OCI-LY7 (cell line): Measurements from ENCODE around the gene RRBP1. TPM values are rescaled to one million over a fixed set of nuclear protein-coding genes. Genes with fewer than 3 reads are reported as not detected.

Experiments
- BruUV-seq: library from RNA; stranded (reverse); fragments of 400-500 nt; replicated peaks from 2 replicates; lab custom pipeline; 2021; lab: Mats Ljungman, UMichigan
- CTCF ChIA-PET: fragments of 300-600 bp; sonication (Branson Sonifier 250); formaldehyde crosslinking; loops from one replicate; lab custom pipeline; 2022; ENCODE audit warnings: antibody characterized with exemption; ENCODE audit not compliant: unreplicated experiment; lab: Charles Lee
- POLR2A ChIA-PET: fragments of 300-600 bp; sonication (Branson Sonifier 250); formaldehyde crosslinking; loops from one replicate; lab custom pipeline; 2022; ENCODE audit warnings: antibody characterized with exemption; lab: Charles Lee
- DNase-seq: peaks from one replicate; pipeline ENCODE4 v3.0.0-alpha.2; 2015; ENCODE audit warnings: low spot score
- H2AFZ ChIP-seq: fragments of 200-600 bp; sonication (generic), shearing (Covaris generic); 2 replicates; pipeline ENCODE4 v1.6.1; 2014; ENCODE audit warnings: mild to moderate bottlenecking, antibody characterized with exemption, low read length, moderate library complexity
- H3K27ac ChIP-seq: fragments of 200-600 bp; sonication (generic); 2 replicates; pipeline ENCODE4 v1.5.1; 2014; ENCODE audit warnings: mixed run types, low read depth, mild to moderate bottlenecking, moderate library complexity, low read length, inconsistent platforms; ENCODE audit not compliant: poor library complexity, severe bottlenecking
- H3K36me3 ChIP-seq: fragments of 200-600 bp; sonication (generic); 2 replicates; pipeline ENCODE4 v1.6.1; 2014; ENCODE audit warnings: mild to moderate bottlenecking, antibody characterized with exemption, low read length, moderate library complexity, mixed read lengths; ENCODE audit not compliant: insufficient read depth
- H3K4me1 ChIP-seq: fragments of 200-600 bp; sonication (generic); 2 replicates; pipeline ENCODE4 v1.5.1; 2014; ENCODE audit warnings: mild to moderate bottlenecking, low read length; ENCODE audit not compliant: insufficient read depth, poor library complexity, severe bottlenecking
- H3K4me2 ChIP-seq: fragments of 200-600 bp; sonication (generic); 2 replicates; pipeline ENCODE4 v1.6.1; 2014; ENCODE audit warnings: mild to moderate bottlenecking, low read length
- H3K4me3 ChIP-seq: fragments of 200-600 bp; sonication (generic); 2 replicates; pipeline ENCODE4 v1.5.1; 2014; ENCODE audit warnings: mild to moderate bottlenecking, low read depth, low read length; ENCODE audit not compliant: poor library complexity, severe bottlenecking
- H3K79me2 ChIP-seq: fragments of 200-600 bp; sonication (generic); 2 replicates; pipeline ENCODE4 v1.6.1; 2016; ENCODE audit warnings: low read depth, mild to moderate bottlenecking, low read length, moderate library complexity, mixed read lengths; ENCODE audit not compliant: insufficient read depth
- H3K9me2 ChIP-seq: fragments of 200-600 bp; sonication (generic); 2 replicates; pipeline ENCODE4 v1.6.1; 2016; ENCODE audit warnings: mild to moderate bottlenecking, low read length, mixed read lengths; ENCODE audit not compliant: insufficient read depth
- H3K9me3 ChIP-seq: fragments of 200-600 bp; sonication (generic); 2 replicates; pipeline ENCODE4 v1.6.1; 2014; ENCODE audit warnings: mild to moderate bottlenecking, mixed run types, low read length, mixed read lengths
- H4K20me1 ChIP-seq: fragments of 200-600 bp; sonication (generic); 2 replicates; pipeline ENCODE4 v1.6.1; 2014; ENCODE audit warnings: mild to moderate bottlenecking, antibody characterized with exemption, low read length, moderate library complexity, mixed read lengths; ENCODE audit not compliant: insufficient read depth
- CTCF ChIP-seq: fragments of 200-600 bp; sonication (generic); conservative IDR thresholded peaks from 2 replicates; pipeline ENCODE4 v1.5.1; 2014; ENCODE audit warnings: mild to moderate bottlenecking, antibody characterized with exemption, low read length, moderate library complexity, mixed read lengths
- EZH2phosphoT487 ChIP-seq: fragments of 200-600 bp; sonication (generic); IDR thresholded peaks from 2 replicates; pipeline ENCODE4 v1.6.1; 2018; ENCODE audit warnings: low read depth, borderline replicate concordance, mild to moderate bottlenecking, mixed run types, antibody characterized with exemption, low read length, moderate library complexity, mixed read lengths
- intact Hi-C: fragments of 100-400 bp; cut with micrococcal nuclease; formaldehyde crosslinking; loops from one replicate; pipeline ENCODE4 v1.10.0; 2022; ENCODE audit not compliant: unreplicated experiment
- total RNA-seq, 2 experiments: library from RNA; depleted of rRNA in 1 of 2; stranded (reverse); fragments of >200 nt in 1 of 2; shearing (Covaris generic) in 1 of 2; gene quantifications; 2 replicates each; pipeline ENCODE4 v1.2.3, GENCODE V29; 2014 to 2022

The RRBP1 gene
- total RNA-seq, 2 experiments from 2014 or later: 13.6 to 46.3 TPM

DNA sequence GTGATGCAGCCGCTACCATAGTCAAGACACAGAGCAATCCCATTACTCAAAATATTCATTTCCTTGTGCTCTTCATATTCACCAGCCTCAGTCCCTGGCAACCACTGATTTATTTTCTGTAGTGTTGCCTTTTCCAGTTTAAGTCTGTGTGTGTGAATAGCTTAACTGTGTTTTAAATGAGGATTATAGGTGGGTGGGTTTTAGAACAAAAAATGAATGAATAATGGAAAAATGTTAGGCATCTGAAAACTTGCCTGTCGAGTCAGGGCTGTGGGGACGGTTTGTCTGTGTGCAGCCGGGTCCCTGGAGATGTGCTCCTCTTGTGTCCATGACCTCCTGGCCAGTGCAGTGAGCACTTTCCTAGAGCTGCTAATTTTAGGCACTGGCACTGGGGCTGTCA is 44.9 kb upstream of the RRBP1 start:
- Histone ChIP-seq H3K36me3 (no peaks in the 10 kb centered on the region), H3K79me2 (no peaks in the 10 kb centered on the region), H2AFZ (no peak overlapping the region), H3K9me2 (no peaks in the 10 kb centered on the region), H3K4me1 (no peaks in the 10 kb centered on the region), H3K9me3 (no peaks in the 10 kb centered on the region), H3K4me2 (no peak overlapping the region), H3K4me3 (no peak overlapping the region), H3K27ac (no peak overlapping the region), H4K20me1 (no peaks in the 10 kb centered on the region)
- BruUV-seq: no TSS peak
- ChIA-PET CTCF (no interaction called here), POLR2A (no interaction called here)
- TF ChIP-seq EZH2phosphoT487: no peak
- intact Hi-C loops: no loop called here
- DNase-seq: no peak

DNA sequence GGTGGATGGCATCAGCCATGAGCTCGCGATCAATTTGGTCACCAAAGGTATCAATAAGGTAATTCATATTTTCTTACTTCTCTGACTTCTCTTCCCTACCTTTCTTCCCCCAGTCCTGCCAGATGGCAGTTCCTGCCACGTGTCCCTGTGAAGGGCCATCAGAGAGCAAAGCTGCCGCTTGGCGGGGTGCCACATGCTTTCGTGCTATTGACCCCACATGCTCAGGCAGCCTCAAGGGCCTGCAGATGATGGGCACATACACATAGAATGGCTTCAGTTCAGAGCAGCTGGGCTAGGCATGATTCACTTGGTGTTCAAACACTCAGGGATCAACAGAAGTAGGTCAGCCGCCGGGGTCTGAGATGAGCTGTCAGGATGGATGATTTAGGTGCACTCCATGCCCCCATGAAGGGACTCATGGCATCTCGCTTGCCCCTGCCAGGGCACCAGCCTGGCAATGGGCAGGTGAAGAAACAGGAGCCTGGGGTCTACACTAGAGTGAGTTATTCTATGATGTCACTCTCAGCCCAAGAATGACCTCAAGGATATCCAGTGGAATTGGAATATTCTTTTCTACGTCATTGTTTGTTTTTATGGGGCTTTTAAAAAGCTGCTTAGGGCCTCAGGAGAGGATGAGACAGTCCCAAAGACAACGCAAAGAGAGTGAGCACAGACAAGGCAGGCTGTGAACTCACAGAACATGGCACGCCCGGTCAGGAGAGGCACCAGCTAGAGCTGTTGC is 43.2 kb upstream of the RRBP1 start:
- no peak overlapping the region for H3K4me3 ChIP-seq
- no peak overlapping the region for H2AFZ ChIP-seq
- no peaks in the 10 kb centered on the region for H4K20me1 ChIP-seq
- H3K36me3 ChIP-seq: no peaks in the 10 kb centered on the region
- H3K9me3 ChIP-seq: no peaks in the 10 kb centered on the region
- no peaks in the 10 kb centered on the region for H3K79me2 ChIP-seq
- CTCF ChIA-PET: no interaction called here
- H3K9me2 ChIP-seq: no peaks in the 10 kb centered on the region
- intact Hi-C loops: no loop called here
- no peak for DNase-seq
- no peaks in the 10 kb centered on the region for H3K4me1 ChIP-seq
- POLR2A ChIA-PET: no interaction called here
- TF ChIP-seq CTCF (no peak), EZH2phosphoT487 (no peak)
- BruUV-seq: no TSS peak
- no peak overlapping the region for H3K27ac ChIP-seq
- no peak overlapping the region for H3K4me2 ChIP-seq

- no peak for TF ChIP-seq EZH2phosphoT487
- no peak for TF ChIP-seq CTCF
- intact Hi-C loops: no loop called here
- no peaks in the 10 kb centered on the region for H3K4me1 ChIP-seq
- DNase-seq: no peak
- H3K27ac ChIP-seq: no peak overlapping the region
- POLR2A ChIA-PET: no interaction called here
- no peaks in the 10 kb centered on the region for H3K79me2 ChIP-seq
- no TSS peak for BruUV-seq
- H3K4me2 ChIP-seq: no peak overlapping the region
- H3K9me3 ChIP-seq: no peaks in the 10 kb centered on the region
- H3K36me3 ChIP-seq: no peaks in the 10 kb centered on the region
- no peak overlapping the region for H3K4me3 ChIP-seq
- no peaks in the 10 kb centered on the region for H4K20me1 ChIP-seq
- H3K9me2 ChIP-seq: no peaks in the 10 kb centered on the region
- CTCF ChIA-PET: no interaction called here
- H2AFZ ChIP-seq: no peak overlapping the region
Observed at GRCh38 chr20:17723301-17723691, 41.3 kb upstream of the RRBP1 start.
